ENCODE results near the gene TEAD2.

- no peak for TF ChIP-seq POLR2A (IDR thresholded peaks at IDR 0.05; ENCODE audit: low read depth, low read length)
- TF ChIP-seq POLR2AphosphoS5 (IDR thresholded peaks at IDR 0.05; ENCODE audit: low read depth, low read length) = no peak
- no peak for TF ChIP-seq TAF1 (IDR thresholded peaks at IDR 0.05; ENCODE audit: low read depth, low read length)
Measured at GRCh38 chr19:49356382-49356781, 5.8 kb downstream of the TEAD2 start.

Data from GM12891 (cell line).